GM12878 (cell line): Measurements from ENCODE around the gene SLC4A2. TPM values are rescaled to one million over a fixed set of nuclear protein-coding genes. Genes with fewer than 3 reads are reported as not detected.
A peak's percentile ranks its signal among the peaks of the same experiment; 100 is the strongest.

Experiments
- ATAC-seq: fragments of 200-7000 bp; cut with Tn5 transposase; 3 replicates; pipeline ENCODE4 v1.9.1; 2020; ENCODE audit warnings: mild to moderate bottlenecking, moderate library complexity
- BruUV-seq: library from RNA; stranded (reverse); fragments of 400-500 nt; replicated peaks from 2 replicates; lab custom pipeline; 2021; lab: Mats Ljungman, UMichigan
- CTCF ChIA-PET: fragments of 300-600 bp; sonication (Branson Sonifier 250); formaldehyde crosslinking; extraction: SDS; loops from one replicate; lab custom pipeline; 2021; ENCODE audit warnings: inconsistent platforms; lab: Yijun Ruan, JAX
- POLR2A ChIA-PET: fragments of 350-600 bp; formaldehyde crosslinking; extraction: SDS; loops from one replicate; lab custom pipeline; 2021; ENCODE audit warnings: inconsistent platforms; lab: Charles Lee
- RAD21 ChIA-PET: fragments of 300-600 bp; sonication (Branson Sonifier 250); formaldehyde crosslinking; loops from one replicate; lab custom pipeline; 2023; ENCODE audit warnings: antibody characterized with exemption; ENCODE audit not compliant: unreplicated experiment; lab: Charles Lee
- SMC1A ChIA-PET: fragments of 300-600 bp; sonication (Branson Sonifier 250); formaldehyde crosslinking; loops from one replicate; lab custom pipeline; 2023; ENCODE audit not compliant: unreplicated experiment, uncharacterized antibody; lab: Charles Lee
- DNase-seq: peaks from one replicate; pipeline ENCODE4 v3.0.0-alpha.2; 2011; ENCODE audit warnings: low read depth, low spot score
- FAIRE-seq: peaks from 3 replicates; lab custom pipeline; 2011; peaks lifted over from hg19 to GRCh38; lab: Jason Lieb, UNC
- H2AFZ ChIP-seq: 2 replicates; pipeline ENCODE4 v1.6.0; 2011; ENCODE audit warnings: low read depth, low read length, control low read depth; ENCODE audit not compliant: control insufficient read depth
- H3K27ac ChIP-seq: 2 replicates; pipeline ENCODE4 v1.5.1; 2011; ENCODE audit warnings: control low read depth; ENCODE audit not compliant: control insufficient read depth, insufficient read depth
- H3K27me3 ChIP-seq, 2 experiments: replicated peaks in 1 of 2; 2 replicates each; pipeline versions ENCODE4 v1.6.0 to v1.6.1; 2011; ENCODE audit warnings: low read length in 1 of 2; ENCODE audit not compliant: control insufficient read depth in 2 of 2, insufficient read depth in 2 of 2
- H3K36me3 ChIP-seq, 2 experiments: 2 replicates each; pipeline ENCODE4 v1.5.1; 2011; ENCODE audit warnings: low read length in 1 of 2; ENCODE audit not compliant: control insufficient read depth in 2 of 2, insufficient read depth in 2 of 2
- H3K4me1 ChIP-seq: 2 replicates; pipeline ENCODE4 v1.6.1; 2011; ENCODE audit warnings: mild to moderate bottlenecking, low read length, moderate library complexity, mixed read lengths; ENCODE audit not compliant: control insufficient read depth, insufficient read depth
- H3K4me2 ChIP-seq: 2 replicates; pipeline ENCODE4 v1.6.0; 2011; ENCODE audit warnings: control low read depth; ENCODE audit not compliant: control insufficient read depth, insufficient read depth
- H3K4me3 ChIP-seq: fragments of 200-600 bp; sonication (generic); 2 replicates; pipeline ENCODE4 v1.5.1; 2016
- H3K79me2 ChIP-seq: 2 replicates; pipeline ENCODE4 v1.6.0; 2011; ENCODE audit warnings: low read length; ENCODE audit not compliant: control insufficient read depth, insufficient read depth
- H3K9ac ChIP-seq: 2 replicates; pipeline ENCODE4 v1.8.0; 2011; ENCODE audit warnings: low read length, control low read depth, mixed read lengths; ENCODE audit not compliant: control insufficient read depth, insufficient read depth
- H3K9me3 ChIP-seq: replicated peaks from 3 replicates; pipeline ENCODE4 v1.5.1; 2011; ENCODE audit warnings: mild to moderate bottlenecking, low read length; ENCODE audit not compliant: control insufficient read depth, insufficient read depth
- H4K20me1 ChIP-seq: 2 replicates; pipeline ENCODE4 v1.6.0; 2011; ENCODE audit not compliant: control insufficient read depth, insufficient read depth
- CBX3 ChIP-seq: fragments of 200-600 bp; sonication (generic); IDR thresholded peaks from 2 replicates; pipeline ENCODE4 v1.6.1; 2016; ENCODE audit warnings: low read depth, borderline replicate concordance
- CREB1 ChIP-seq: IDR thresholded peaks from 2 replicates; pipeline ENCODE4 v1.6.1; 2012; ENCODE audit warnings: low read depth, mild to moderate bottlenecking, inconsistent platforms
- GATAD2B ChIP-seq: fragments of 450-650 bp; conservative IDR thresholded peaks from 2 replicates; pipeline ENCODE4 v1.6.1; 2017; ENCODE audit warnings: low read depth, mild to moderate bottlenecking, moderate library complexity
- KLF5 ChIP-seq: fragments of 450-650 bp; IDR thresholded peaks from 2 replicates; pipeline ENCODE4 v1.6.1; 2014; ENCODE audit warnings: mild to moderate bottlenecking; ENCODE audit not compliant: partially characterized antibody
- NBN ChIP-seq: fragments of 450-650 bp; IDR thresholded peaks from 2 replicates; pipeline ENCODE4 v1.6.1; 2016
- NR2F1 ChIP-seq: fragments of 450-650 bp; conservative IDR thresholded peaks from 2 replicates; pipeline ENCODE4 v1.6.1; 2017; ENCODE audit warnings: mild to moderate bottlenecking
- RAD21 ChIP-seq: IDR thresholded peaks from 2 replicates; pipeline ENCODE4 v1.6.1; 2011; ENCODE audit warnings: mild to moderate bottlenecking, low read depth, low read length, moderate library complexity; ENCODE audit not compliant: insufficient read depth
- SMC3 ChIP-seq: IDR thresholded peaks from 2 replicates; pipeline ENCODE4 v1.6.1; 2011; ENCODE audit warnings: low read length, improper control_type of control experiment, borderline replicate concordance
- SREBF2 ChIP-seq: IDR thresholded peaks from 2 replicates; pipeline ENCODE4 v1.6.1; 2012; ENCODE audit warnings: mild to moderate bottlenecking, low read length
- SRF ChIP-seq, 2 experiments: IDR thresholded peaks; 2 replicates each; pipeline ENCODE4 v1.6.1; 2011; ENCODE audit warnings: low read depth in 2 of 2, low read length in 2 of 2, mild to moderate bottlenecking in 1 of 2, moderate library complexity in 1 of 2
- TARDBP ChIP-seq: IDR thresholded peaks from 2 replicates; pipeline ENCODE4 v1.6.1; 2016; ENCODE audit warnings: borderline replicate concordance
- TCF12 ChIP-seq: IDR thresholded peaks from 2 replicates; pipeline ENCODE4 v1.6.1; 2011; ENCODE audit warnings: low read depth, mild to moderate bottlenecking, low read length
- WRNIP1 ChIP-seq: IDR thresholded peaks from 2 replicates; pipeline ENCODE4 v1.6.1; 2011; ENCODE audit warnings: low read depth, low read length, improper control_type of control experiment, borderline replicate concordance
- YY1 ChIP-seq: IDR thresholded peaks from 2 replicates; pipeline ENCODE4 v1.6.1; 2011; ENCODE audit warnings: low read depth, mild to moderate bottlenecking, low read length
- ZNF207 ChIP-seq: fragments of 450-650 bp; IDR thresholded peaks from 2 replicates; pipeline ENCODE4 v1.6.1; 2014; ENCODE audit warnings: antibody characterized with exemption, mild to moderate bottlenecking, borderline replicate concordance
- WGBS: methylation state at CpG from one replicate; pipeline ENCODE4 v1.1.6; 2016; ENCODE audit warnings: low lambda C conversion rate; ENCODE audit not compliant: insufficient replicate concordance, insufficient coverage; ENCODE audit errors: missing lambda C conversion rate; 5-methylcytosine and 5-hydroxymethylcytosine counted together
- in situ Hi-C: fragments of 300-500 bp; cut with MboI; formaldehyde crosslinking; loops from 9 replicates; pipeline ENCODE4 v1.14.3; 2018; ENCODE audit warnings: mixed read lengths
- intact Hi-C: fragments of 100-400 bp; cut with micrococcal nuclease; formaldehyde crosslinking; loops from one replicate; pipeline ENCODE4 v1.14.2; 2022; ENCODE audit not compliant: unreplicated experiment
- polyA plus RNA-seq, 11 experiments: library from polyadenylated mRNA; depleted of rRNA in 4 of 11; unstranded in 6 of 11; stranded (reverse) in 5 of 11; fragments of >200 nt; fragmentation: Nextera tagmentation in 4 of 11; fragmentation: Illumina TruSeq in 1 of 11; extraction: Ambion mirVana in 4 of 11; extraction: Trizol in 1 of 11; gene quantifications; 1 replicate in 1 of 11; 2 replicates in 10 of 11; pipeline versions ENCODE4 v1.2.1 to v1.2.3, GENCODE V29; 2011 to 2016; ENCODE audit warnings: inconsistent platforms in 2 of 11, missing spikeins in 2 of 11, low read depth in 1 of 11
- total RNA-seq, 4 experiments: library from RNA; depleted of rRNA in 3 of 4; stranded (reverse); fragments of >200 nt in 3 of 4; fragmentation: Illumina TruSeq in 1 of 4; extraction: Trizol in 1 of 4; gene quantifications; 2 replicates each; pipeline versions ENCODE4 v1.2.1 to v1.2.3, GENCODE V29; 2013 to 2021
- TF ChIP-seq, protein P1 (sequence below): fragments of 450-650 bp; IDR thresholded peaks from 2 replicates; pipeline ENCODE4 v1.6.1; 2017; ENCODE audit warnings: antibody characterized with exemption, mild to moderate bottlenecking, moderate library complexity
- TF ChIP-seq, protein P2 (sequence below): IDR thresholded peaks from 2 replicates; pipeline ENCODE4 v1.6.1; 2012; ENCODE audit warnings: low read depth, low read length, improper control_type of control experiment
- TF ChIP-seq, protein P3 (sequence below), 3 experiments: IDR thresholded peaks in 2 of 3; conservative IDR thresholded peaks in 1 of 3; 2 replicates each; pipeline ENCODE4 v1.5.1; 2011; ENCODE audit warnings: low read depth in 3 of 3, low read length in 3 of 3, mild to moderate bottlenecking in 3 of 3, control low read depth in 2 of 3, moderate library complexity in 2 of 3, inconsistent platforms in 1 of 3, mixed read lengths in 1 of 3; ENCODE audit not compliant: control insufficient read depth in 2 of 3, insufficient read depth in 1 of 3; ENCODE audit errors: extremely low read depth in 1 of 3

The SLC4A2 gene
- total and polyA plus RNA-seq, 10 of the 15 experiments (the other 5 are each of a cell fraction or from before 2014, with no cell fraction given) = 2.7 to 78.6 (median 30.1) TPM

DNA sequence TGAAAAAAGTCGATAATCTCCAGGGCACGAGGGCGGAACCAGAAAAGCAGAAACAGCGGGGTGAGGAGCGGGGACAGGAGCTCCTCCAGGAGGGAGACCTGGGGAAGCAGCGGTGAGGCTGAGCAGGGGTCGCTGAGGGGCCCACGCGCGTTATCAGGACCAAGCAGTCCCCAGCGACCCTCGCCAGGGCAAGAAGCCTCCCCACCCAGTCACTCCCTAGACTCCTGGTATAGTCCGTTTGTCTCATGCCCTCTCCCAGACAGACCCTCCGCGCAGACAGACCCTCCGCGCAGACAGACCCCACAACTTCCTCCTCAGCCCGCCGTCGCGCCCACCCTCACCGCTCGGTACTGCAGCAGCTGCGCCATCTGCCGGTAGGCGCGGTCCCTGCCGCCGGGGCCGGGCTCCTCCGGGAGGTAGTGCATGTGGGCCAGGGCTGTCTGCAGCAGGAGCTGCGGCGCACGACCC is 41.4 kb upstream of the SLC4A2 start:
- Histone ChIP-seq H3K27ac (no peak overlapping the region), H2AFZ (no peak overlapping the region), H3K27me3 (peaks cover 8 to 10% of the 10 kb centered on the region in 2 experiments; a peak in 3 of 4 replicates), H3K4me1 (peaks cover 9% of the 10 kb centered on the region), H4K20me1 (no peaks in the 10 kb centered on the region), H3K9me3 (no peaks in the 10 kb centered on the region), H3K36me3 (no peaks in the 10 kb centered on the region), H3K4me3 (no peak overlapping the region), H3K79me2 (no peaks in the 10 kb centered on the region), H3K9ac (no peak overlapping the region), H3K4me2 (peak overlapping the region; percentile 50)
- intact Hi-C loops = no loop called here
- peak; percentile 84 for ATAC-seq
- POLR2A ChIA-PET = no interaction called here
- no TSS peak for BruUV-seq
- CTCF ChIA-PET = interaction anchor here (0.7 to 2.4 kb wide), 13 partner anchors 9 to 235 kb away, joined by 3 to 14 read pairs (median 4); partner anchors contain the start of gene ABCB8
- SMC1A ChIA-PET = interaction anchor here (1.0 to 1.4 kb wide), 2 partner anchors 10 to 139 kb away, joined by 3 read pairs; partner anchors contain the start of gene ABCB8
- 9% methylated on average over 34 of the region's 34 CpGs for WGBS
- in situ Hi-C loops = no loop called here
- no peak for DNase-seq
- RAD21 ChIA-PET = interaction anchor here (0.7 kb wide), 1 partner anchor 55 kb away, joined by 3 read pairs; no protein-coding TSS in a partner anchor
- TF ChIP-seq CREB1 = 0 out of 2 replicates have a peak, but pooled peaks have one; percentile 10
- TF ChIP-seq RAD21 = peak; percentile 49
- 0 out of 2 replicates have a peak, but pooled peaks have one; percentile 45 for TF ChIP-seq YY1
- TF ChIP-seq, protein P1, sequence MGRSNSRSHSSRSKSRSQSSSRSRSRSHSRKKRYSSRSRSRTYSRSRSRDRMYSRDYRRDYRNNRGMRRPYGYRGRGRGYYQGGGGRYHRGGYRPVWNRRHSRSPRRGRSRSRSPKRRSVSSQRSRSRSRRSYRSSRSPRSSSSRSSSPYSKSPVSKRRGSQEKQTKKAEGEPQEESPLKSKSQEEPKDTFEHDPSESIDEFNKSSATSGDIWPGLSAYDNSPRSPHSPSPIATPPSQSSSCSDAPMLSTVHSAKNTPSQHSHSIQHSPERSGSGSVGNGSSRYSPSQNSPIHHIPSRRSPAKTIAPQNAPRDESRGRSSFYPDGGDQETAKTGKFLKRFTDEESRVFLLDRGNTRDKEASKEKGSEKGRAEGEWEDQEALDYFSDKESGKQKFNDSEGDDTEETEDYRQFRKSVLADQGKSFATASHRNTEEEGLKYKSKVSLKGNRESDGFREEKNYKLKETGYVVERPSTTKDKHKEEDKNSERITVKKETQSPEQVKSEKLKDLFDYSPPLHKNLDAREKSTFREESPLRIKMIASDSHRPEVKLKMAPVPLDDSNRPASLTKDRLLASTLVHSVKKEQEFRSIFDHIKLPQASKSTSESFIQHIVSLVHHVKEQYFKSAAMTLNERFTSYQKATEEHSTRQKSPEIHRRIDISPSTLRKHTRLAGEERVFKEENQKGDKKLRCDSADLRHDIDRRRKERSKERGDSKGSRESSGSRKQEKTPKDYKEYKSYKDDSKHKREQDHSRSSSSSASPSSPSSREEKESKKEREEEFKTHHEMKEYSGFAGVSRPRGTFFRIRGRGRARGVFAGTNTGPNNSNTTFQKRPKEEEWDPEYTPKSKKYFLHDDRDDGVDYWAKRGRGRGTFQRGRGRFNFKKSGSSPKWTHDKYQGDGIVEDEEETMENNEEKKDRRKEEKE = no peak
- no peak for TF ChIP-seq TCF12
- TF ChIP-seq NR2F1 = no peak
- peak; percentile 57; the same call in 1 of the 2 replicates for TF ChIP-seq SMC3
- no peak for TF ChIP-seq CBX3
- no peak for TF ChIP-seq ZNF207
- TF ChIP-seq TARDBP = no peak
- TF ChIP-seq GATAD2B = 0 out of 2 replicates have a peak, but pooled peaks have one; percentile 49
- no peak for TF ChIP-seq SREBF2
- TF ChIP-seq, protein P2, sequence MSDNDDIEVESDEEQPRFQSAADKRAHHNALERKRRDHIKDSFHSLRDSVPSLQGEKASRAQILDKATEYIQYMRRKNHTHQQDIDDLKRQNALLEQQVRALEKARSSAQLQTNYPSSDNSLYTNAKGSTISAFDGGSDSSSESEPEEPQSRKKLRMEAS = no peak
- TF ChIP-seq WRNIP1 = no peak
- 0 out of 2 replicates have a peak, but pooled peaks have one; percentile 11 for TF ChIP-seq NBN
- no peak for TF ChIP-seq KLF5
- TF ChIP-seq, protein P3, sequence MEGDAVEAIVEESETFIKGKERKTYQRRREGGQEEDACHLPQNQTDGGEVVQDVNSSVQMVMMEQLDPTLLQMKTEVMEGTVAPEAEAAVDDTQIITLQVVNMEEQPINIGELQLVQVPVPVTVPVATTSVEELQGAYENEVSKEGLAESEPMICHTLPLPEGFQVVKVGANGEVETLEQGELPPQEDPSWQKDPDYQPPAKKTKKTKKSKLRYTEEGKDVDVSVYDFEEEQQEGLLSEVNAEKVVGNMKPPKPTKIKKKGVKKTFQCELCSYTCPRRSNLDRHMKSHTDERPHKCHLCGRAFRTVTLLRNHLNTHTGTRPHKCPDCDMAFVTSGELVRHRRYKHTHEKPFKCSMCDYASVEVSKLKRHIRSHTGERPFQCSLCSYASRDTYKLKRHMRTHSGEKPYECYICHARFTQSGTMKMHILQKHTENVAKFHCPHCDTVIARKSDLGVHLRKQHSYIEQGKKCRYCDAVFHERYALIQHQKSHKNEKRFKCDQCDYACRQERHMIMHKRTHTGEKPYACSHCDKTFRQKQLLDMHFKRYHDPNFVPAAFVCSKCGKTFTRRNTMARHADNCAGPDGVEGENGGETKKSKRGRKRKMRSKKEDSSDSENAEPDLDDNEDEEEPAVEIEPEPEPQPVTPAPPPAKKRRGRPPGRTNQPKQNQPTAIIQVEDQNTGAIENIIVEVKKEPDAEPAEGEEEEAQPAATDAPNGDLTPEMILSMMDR (IDR thresholded peaks at IDR 0.05 in 2 of 3, conservative IDR thresholded peaks at IDR 0.05 in 1 of 3; ENCODE audit: control insufficient read depth in 2 of 3, extremely low read depth in 1 of 3, insufficient read depth in 1 of 3, low read depth in 3 of 3, low read length in 3 of 3) = peak; percentile 83 to 97 (median 88)
- TF ChIP-seq SRF (IDR thresholded peaks at IDR 0.05; ENCODE audit: low read depth in 2 of 2, low read length in 2 of 2) = no peak
- FAIRE-seq = peak; percentile 56
